DND-41 (cell line): ENCODE data around the gene EPB41L4B.

Experiments
- ATAC-seq: fragments of 200-7000 bp; cut with Tn5 transposase; 3 replicates; pipeline ENCODE4 v1.9.1; 2021; ENCODE audit warnings: low read depth; ENCODE audit not compliant: insufficient read depth
- DNase-seq: peaks from one replicate; pipeline ENCODE4 v3.0.0-alpha.2; 2020
- H2AFZ ChIP-seq: 2 replicates; pipeline ENCODE4 v1.6.0; 2012; ENCODE audit warnings: low read depth, low read length
- H3K27ac ChIP-seq: 2 replicates; pipeline ENCODE4 v1.5.1; 2012; ENCODE audit warnings: low read length, inconsistent platforms
- H3K27me3 ChIP-seq: fragments of 200-600 bp; sonication (generic); 2 replicates; pipeline ENCODE4 v1.6.0; 2012; ENCODE audit warnings: low read length, mild to moderate bottlenecking, inconsistent platforms; ENCODE audit not compliant: insufficient read depth, poor library complexity
- H3K36me3 ChIP-seq: 2 replicates; pipeline ENCODE4 v1.5.1; 2012; ENCODE audit warnings: low read length, inconsistent platforms; ENCODE audit not compliant: insufficient read depth
- H3K4me1 ChIP-seq: 2 replicates; pipeline ENCODE4 v1.5.1; 2012; ENCODE audit warnings: mild to moderate bottlenecking, low read length; ENCODE audit not compliant: insufficient read depth
- H3K4me2 ChIP-seq: 2 replicates; pipeline ENCODE4 v1.6.0; 2012; ENCODE audit warnings: mild to moderate bottlenecking, moderate library complexity, low read length, inconsistent platforms; ENCODE audit not compliant: insufficient read depth
- H3K4me3 ChIP-seq, 2 experiments: fragments of 200-600 bp in 1 of 2; shearing (Covaris generic) in 1 of 2; 2 replicates each; pipeline ENCODE4 v1.5.1; 2012 to 2016; ENCODE audit warnings: inconsistent platforms in 2 of 2, low read length in 2 of 2, mild to moderate bottlenecking in 2 of 2, low read depth in 1 of 2, moderate library complexity in 1 of 2
- H3K79me2 ChIP-seq: 2 replicates; pipeline ENCODE4 v1.6.0; 2012; ENCODE audit warnings: low read length, inconsistent platforms; ENCODE audit not compliant: insufficient read depth
- H3K9ac ChIP-seq: 2 replicates; pipeline ENCODE4 v1.6.0; 2012; ENCODE audit warnings: low read depth, mild to moderate bottlenecking, inconsistent platforms, low read length, moderate library complexity
- H3K9me3 ChIP-seq: 2 replicates; pipeline ENCODE4 v1.5.1; 2012; ENCODE audit warnings: low read length, moderate library complexity, mild to moderate bottlenecking, inconsistent platforms; ENCODE audit not compliant: insufficient read depth, severe bottlenecking
- H4K20me1 ChIP-seq: 2 replicates; pipeline ENCODE4 v1.6.0; 2012; ENCODE audit warnings: low read length; ENCODE audit not compliant: insufficient read depth
- CTCF ChIP-seq: IDR thresholded peaks from 2 replicates; pipeline ENCODE4 v1.5.1; 2012; ENCODE audit warnings: borderline replicate concordance, low read length, moderate library complexity, mild to moderate bottlenecking; ENCODE audit not compliant: poor library complexity, severe bottlenecking; ENCODE audit errors: extremely low read depth
- EZH2 ChIP-seq: IDR thresholded peaks from 3 replicates; pipeline ENCODE4 v1.6.1; 2012; ENCODE audit warnings: borderline replicate concordance, low read depth, mild to moderate bottlenecking, moderate library complexity, low read length, inconsistent platforms; ENCODE audit not compliant: severe bottlenecking

Gene EPB41L4B

GRCh38 chr9:109274884-109275730 is 45.8 kb downstream of the EPB41L4B start:
- Histone ChIP-seq H3K9me3 (no peaks in the 10 kb centered on the region), H3K9ac (no peak overlapping the region), H4K20me1 (no peaks in the 10 kb centered on the region), H3K4me3 (no peak overlapping the region), H3K36me3 (no peaks in the 10 kb centered on the region), H3K27ac (no peak overlapping the region), H3K79me2 (no peaks in the 10 kb centered on the region), H3K27me3 (no peaks in the 10 kb centered on the region), H3K4me1 (no peaks in the 10 kb centered on the region), H3K4me2 (no peak overlapping the region), H2AFZ (no peak overlapping the region)
- no peak for ATAC-seq
- TF ChIP-seq CTCF (no peak), EZH2 (no peak)
- DNase-seq, result no peak

GRCh38 chr9:109273869-109274268 is 47.0 kb downstream of the EPB41L4B start:
- Histone ChIP-seq H3K4me1 (no peaks in the 10 kb centered on the region), H3K27me3 (no peaks in the 10 kb centered on the region), H3K4me3 (no peak overlapping the region), H3K4me2 (no peak overlapping the region), H3K9ac (no peak overlapping the region), H3K36me3 (no peaks in the 10 kb centered on the region), H3K9me3 (no peaks in the 10 kb centered on the region), H2AFZ (no peak overlapping the region), H3K79me2 (no peaks in the 10 kb centered on the region), H3K27ac (no peak overlapping the region), H4K20me1 (no peaks in the 10 kb centered on the region)
- no peak for DNase-seq
- no peak for ATAC-seq
- no peak for TF ChIP-seq CTCF
- TF ChIP-seq EZH2, result no peak

GRCh38 chr9:109272745-109273144 is 48.1 kb downstream of the EPB41L4B start:
- no peaks in the 10 kb centered on the region for H3K36me3 ChIP-seq

More at GRCh38 chr9:109272745-109273144, 48.1 kb downstream of the EPB41L4B start:
- TF ChIP-seq CTCF, result no peak
- no peak for TF ChIP-seq EZH2
- no peaks in the 10 kb centered on the region for H3K27me3 ChIP-seq
- no peaks in the 10 kb centered on the region for H3K79me2 ChIP-seq
- H4K20me1 ChIP-seq, result no peaks in the 10 kb centered on the region
- H3K27ac ChIP-seq, result no peak overlapping the region
- ATAC-seq, result no peak
- no peaks in the 10 kb centered on the region for H3K4me1 ChIP-seq
- H3K4me3 ChIP-seq, result no peak overlapping the region
- no peak overlapping the region for H3K4me2 ChIP-seq
- H3K9ac ChIP-seq, result no peak overlapping the region
- no peak for DNase-seq
- no peaks in the 10 kb centered on the region for H3K9me3 ChIP-seq
- no peak overlapping the region for H2AFZ ChIP-seq
